Brain pericyte (primary cell): ENCODE data around the gene MFSD12.
"Not testable (repeated sequence)": the region's sequence is repeated elsewhere in the genome, so short reads cannot be mapped to it uniquely, and the experiment has no call there.

Experiments
- DNase-seq: peaks from one replicate; pipeline ENCODE4 v3.0.0-alpha.2; 2012; ENCODE audit warnings: low read depth, low spot score

MFSD12 gene

GRCh38 chr19:3523361-3524077 is 33.9 kb downstream of the MFSD12 start:
- DNase-seq: no peak

GRCh38 chr19:3522421-3523360 is 34.7 kb downstream of the MFSD12 start:
- no peak for DNase-seq

GRCh38 chr19:3521104-3521445 is 36.3 kb downstream of the MFSD12 start:
- DNase-seq: no peak

- no peak for DNase-seq
These were observed 37.0 kb downstream of the MFSD12 start for GRCh38 chr19:3520166-3521103.

GRCh38 chr19:3519126-3519525 is 38.3 kb downstream of the MFSD12 start:
- DNase-seq: no peak

GRCh38 chr19:3518659-3519058 is 38.7 kb downstream of the MFSD12 start:
- DNase-seq: no peak

GRCh38 chr19:3518255-3518654 is 39.1 kb downstream of the MFSD12 start:
- DNase-seq: no peak

- DNase-seq: no peak
These were observed 39.7 kb downstream of the MFSD12 start for GRCh38 chr19:3517638-3518037.

GRCh38 chr19:3516675-3517207 is 40.6 kb downstream of the MFSD12 start:
- no peak for DNase-seq

GRCh38 chr19:3515891-3516422 is 41.4 kb downstream of the MFSD12 start:
- DNase-seq: no peak

- no peak for DNase-seq
These were observed 42.5 kb downstream of the MFSD12 start for GRCh38 chr19:3514930-3515329.

- no peak for DNase-seq
These were observed 43.9 kb downstream of the MFSD12 start for GRCh38 chr19:3513229-3514140.

- no peak for DNase-seq
These were observed 44.7 kb downstream of the MFSD12 start for GRCh38 chr19:3512562-3513228.

- no peak for DNase-seq
These were observed 45.7 kb downstream of the MFSD12 start for GRCh38 chr19:3511506-3512251.

GRCh38 chr19:3510727-3511126 is 46.7 kb downstream of the MFSD12 start:
- DNase-seq: no peak

GRCh38 chr19:3509566-3509989 is 47.8 kb downstream of the MFSD12 start:
- DNase-seq: no peak

GRCh38 chr19:3508771-3509535 is 48.4 kb downstream of the MFSD12 start:
- no peak for DNase-seq

- DNase-seq: not testable (repeated sequence)
These were observed 49.2 kb downstream of the MFSD12 start for GRCh38 chr19:3508121-3508661.
